GM18907 (cell line): ENCODE measurements around the gene THAP9.
"Not testable (repeated sequence)": the region's sequence is repeated elsewhere in the genome, so short reads cannot be mapped to it uniquely, and the experiment has no call there.

Experiments used
- ATAC-seq: cut with Tn5 transposase; IDR thresholded peaks from one replicate; pipeline ENCODE4 v1.9.1; 2021; ENCODE audit warnings: mild to moderate bottlenecking, moderate library complexity; ENCODE audit not compliant: unreplicated experiment

Gene THAP9

DNA sequence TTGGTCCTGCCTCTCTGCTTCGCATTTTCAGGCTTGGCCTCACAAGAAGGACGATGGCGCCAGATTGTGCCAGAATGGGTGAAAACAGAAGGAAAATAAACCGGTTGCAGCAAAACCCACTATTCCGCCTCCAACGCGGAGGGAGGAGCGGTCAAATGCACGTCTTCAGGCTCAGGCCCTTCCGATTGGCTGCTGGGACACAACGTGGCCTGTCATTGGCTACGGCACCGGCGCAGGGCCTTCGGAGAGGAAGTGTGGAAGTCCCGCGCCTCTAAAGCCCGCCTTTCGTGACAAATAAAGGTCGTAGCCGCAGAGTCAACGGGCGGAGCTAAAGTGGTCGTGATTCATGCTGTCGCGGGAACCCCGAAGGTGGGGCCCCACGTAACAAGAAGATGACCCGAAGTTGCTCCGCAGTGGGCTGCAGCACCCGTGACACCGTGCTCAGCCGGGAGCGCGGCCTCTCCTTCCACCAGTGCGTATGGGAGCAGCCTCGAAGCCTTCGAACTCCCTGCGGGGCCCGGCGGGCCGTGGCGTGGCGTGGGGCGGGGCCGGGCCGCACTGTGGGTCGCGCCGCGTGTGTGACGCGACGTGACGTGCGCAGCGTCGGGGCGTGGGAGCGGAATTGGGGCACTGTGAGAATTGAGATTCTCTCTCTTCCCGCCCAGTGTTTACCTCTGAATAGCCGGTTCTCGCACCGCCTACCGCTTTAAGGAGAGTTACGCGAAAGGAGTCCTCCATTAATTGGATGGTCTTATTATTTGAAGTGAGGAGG lies at the start of gene THAP9:
THAP9 (plus strand) TSS at position 325 of the 772 bp plus-strand sequence; CDS start at position 393, 68 bp downstream.
- peak; percentile 92 for ATAC-seq

DNA sequence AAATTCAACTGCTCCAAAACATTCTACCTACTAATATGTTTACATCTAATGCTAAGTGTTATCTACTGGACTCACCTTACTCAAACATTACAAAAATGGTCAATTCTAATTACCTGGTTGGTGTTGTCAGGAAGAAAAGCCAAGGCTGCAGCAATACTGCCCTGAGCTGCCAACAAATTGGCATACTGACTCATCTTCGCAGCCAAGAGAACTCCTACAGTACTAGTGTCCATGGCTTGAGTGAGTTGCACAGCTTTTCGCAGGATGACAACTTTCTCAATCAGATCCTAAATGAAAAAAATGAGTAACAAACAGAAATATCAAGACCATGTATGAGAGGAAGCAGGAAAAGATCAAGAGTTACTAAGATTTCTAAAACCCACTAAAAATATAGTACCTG lies 49.2 kb upstream of the THAP9 start:
- no peak for ATAC-seq

GRCh38 chr4:82851885-82852750 lies 48.4 kb upstream of the THAP9 start:
- ATAC-seq = no peak

DNA sequence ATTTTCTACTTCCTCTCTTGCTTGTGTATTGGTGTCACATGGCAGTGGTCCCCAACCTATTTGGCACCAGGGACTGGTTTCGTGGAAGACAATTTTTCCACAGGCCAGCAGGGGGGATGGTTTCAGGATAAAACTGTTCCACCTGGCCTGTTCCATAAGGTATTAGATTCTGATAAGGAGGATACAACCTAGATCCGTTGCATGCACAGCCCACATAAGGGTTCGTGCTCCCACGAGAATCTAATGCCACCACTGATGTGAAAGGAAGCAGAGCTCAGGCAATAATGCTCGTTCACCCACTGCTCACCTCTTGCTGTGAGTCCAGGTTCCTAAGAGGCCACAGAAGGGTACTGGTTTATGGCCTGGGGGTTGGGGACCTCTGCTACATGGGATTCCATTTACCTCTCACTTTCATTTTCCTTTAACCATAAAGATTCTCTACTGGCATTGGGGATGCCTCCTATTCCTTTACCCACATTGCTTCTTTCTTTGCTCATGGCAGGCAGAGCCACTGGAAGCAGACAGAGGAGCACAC lies 47.7 kb upstream of the THAP9 start:
- ATAC-seq = no peak

DNA sequence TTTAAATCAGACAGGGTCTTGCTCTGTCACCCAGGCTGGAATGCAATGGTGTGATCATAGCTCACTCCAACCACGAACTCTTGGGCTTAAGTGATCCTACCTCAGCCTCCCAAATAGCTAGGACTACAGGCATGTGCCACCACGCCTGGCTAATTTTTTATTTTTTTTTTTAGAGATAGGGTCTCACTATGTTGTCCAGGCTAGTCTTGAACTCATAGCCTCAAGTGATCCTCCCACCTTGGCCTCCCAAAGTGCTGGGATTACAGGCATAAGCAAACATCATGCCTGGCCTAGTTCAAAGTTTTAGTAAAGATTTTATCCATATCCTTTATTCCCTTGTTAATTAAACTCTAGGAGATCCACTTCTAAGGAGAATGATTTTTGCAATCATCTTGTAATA lies 40.0 kb upstream of the THAP9 start:
- not testable (repeated sequence) for ATAC-seq

DNA sequence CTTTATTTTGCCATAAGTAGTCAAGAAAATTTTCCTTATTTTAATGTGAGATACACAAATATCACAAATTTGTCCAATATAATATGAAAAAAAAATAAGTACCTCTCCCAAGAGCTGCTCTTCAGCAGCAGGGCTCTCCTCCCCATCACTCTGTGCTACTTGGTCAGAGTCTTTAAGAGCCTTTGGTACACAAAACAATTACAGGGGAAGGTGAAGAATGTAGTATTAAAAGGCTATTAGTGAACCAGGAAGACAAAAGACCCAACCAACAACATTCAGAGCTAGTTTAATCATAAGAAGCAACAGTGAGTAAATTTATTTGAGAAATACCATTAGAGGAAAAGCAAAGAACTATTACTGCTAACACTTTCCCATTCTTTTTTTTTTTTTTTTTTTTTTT lies 39.0 kb upstream of the THAP9 start:
- no peak for ATAC-seq

- ATAC-seq = no peak
Measured at GRCh38 chr4:82864336-82864979, 36.1 kb upstream of the THAP9 start.

DNA sequence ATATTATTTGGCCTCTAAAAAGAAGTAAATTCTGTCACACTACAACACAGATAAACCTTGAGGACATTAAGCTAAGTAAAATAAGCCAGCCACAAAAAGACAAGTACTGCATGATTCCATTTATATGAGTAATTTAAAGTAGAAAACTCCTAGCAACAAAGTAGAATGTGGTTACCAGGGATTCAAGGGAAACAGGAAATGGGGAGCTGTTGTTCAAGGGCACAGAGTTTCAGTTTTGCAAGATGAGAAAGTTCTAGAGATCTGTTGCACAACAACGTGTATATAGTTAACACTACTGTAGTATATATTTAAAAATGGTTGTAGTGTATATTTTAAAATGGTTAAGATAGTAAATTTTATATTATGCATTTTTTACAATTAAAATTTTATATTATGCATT lies 34.9 kb upstream of the THAP9 start:
- no peak for ATAC-seq

DNA sequence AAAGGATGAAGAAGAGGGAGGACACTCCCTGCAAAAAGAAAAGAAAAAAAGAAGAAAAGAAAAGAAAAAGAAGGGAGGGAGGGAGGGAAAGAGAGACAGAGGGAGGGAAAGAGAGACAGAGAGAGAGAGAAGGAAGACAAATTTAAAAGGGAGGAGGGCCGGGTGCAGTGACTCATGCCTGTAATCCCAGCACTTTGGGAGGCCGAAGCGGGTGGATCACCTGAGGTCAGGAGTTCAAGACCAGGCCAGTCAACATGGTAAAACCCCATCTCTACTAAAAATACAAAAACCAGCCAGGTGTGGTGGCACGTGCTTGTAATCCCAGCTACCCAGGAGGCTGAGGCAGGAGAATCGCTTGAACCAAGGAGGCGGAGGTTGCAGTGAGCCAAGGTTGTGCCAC lies 34.5 kb upstream of the THAP9 start:
- not testable (repeated sequence) for ATAC-seq

GRCh38 chr4:82866706-82867385 lies 33.7 kb upstream of the THAP9 start:
- no peak for ATAC-seq

DNA sequence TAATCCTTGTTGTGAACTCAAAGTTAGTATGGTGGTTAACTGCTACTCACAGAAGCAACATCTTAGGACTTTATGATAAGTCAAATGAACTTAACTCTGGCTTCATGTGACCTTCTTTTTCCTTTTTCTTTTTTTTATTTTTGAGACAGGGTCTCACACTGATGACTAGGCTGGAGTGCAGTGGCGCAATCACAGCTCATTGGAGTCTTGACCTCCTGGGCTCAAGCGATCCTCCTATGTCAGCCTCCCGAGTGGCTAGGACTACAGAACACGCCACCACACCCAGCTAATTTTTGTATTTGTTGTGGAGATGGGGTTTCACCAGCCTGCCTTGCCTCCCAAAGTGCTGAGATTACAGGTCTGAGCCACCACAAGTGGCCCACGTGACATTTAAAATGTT lies 32.0 kb upstream of the THAP9 start:
- no peak for ATAC-seq

DNA sequence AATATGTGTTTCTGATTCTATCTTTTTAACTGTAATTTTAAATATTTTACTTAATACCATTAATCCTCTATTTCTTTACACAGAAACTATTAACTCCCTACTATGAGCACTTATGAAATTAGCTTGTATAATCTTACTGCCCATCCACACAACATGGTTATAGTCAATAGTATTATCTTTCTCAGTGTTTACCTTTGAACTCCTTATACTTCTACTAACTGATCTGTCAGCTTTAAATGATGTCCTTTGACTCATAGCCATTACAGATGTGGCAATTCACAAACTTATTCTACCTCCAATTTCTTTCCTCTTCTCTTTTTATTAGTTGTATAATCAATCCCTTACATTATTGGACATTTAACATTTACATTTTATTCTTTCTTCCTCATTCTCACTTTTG lies 15.1 kb upstream of the THAP9 start:
- ATAC-seq = no peak

DNA sequence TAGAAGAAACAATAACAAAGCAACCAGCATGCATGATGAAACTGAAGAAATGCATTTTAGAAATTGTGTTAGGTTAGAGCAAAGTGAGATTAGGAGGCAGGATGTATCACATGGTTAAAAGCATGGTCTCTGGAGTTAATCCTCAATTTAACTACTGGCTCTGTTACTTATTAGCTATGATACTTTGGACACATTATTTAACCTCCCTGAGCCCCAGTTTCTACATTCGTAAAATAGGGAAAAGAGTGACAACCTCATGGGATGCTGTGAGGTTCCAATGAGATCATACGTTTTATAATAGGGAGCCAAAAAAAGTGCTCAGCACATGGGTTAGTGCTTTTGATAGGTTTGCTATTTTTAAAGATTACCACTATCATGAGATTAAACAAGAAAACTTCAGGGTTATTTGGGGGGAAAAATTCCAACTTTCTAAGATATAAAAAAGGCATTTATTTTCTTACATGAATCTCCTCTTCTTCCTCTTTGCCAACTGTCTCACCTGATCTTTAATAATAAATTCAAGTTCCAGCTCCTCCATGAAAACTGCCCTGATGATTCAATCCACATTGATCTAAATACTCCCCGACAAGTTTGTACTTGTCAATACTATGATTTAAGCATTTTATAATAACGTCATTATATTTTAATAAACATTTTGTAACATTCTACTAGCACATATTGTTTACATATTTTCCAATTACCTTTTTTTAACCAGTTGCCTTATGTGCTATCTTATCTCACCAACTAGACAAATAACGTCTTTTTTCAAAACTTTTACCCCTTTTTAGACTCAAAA lies 14.2 kb upstream of the THAP9 start:
- no peak for ATAC-seq

DNA sequence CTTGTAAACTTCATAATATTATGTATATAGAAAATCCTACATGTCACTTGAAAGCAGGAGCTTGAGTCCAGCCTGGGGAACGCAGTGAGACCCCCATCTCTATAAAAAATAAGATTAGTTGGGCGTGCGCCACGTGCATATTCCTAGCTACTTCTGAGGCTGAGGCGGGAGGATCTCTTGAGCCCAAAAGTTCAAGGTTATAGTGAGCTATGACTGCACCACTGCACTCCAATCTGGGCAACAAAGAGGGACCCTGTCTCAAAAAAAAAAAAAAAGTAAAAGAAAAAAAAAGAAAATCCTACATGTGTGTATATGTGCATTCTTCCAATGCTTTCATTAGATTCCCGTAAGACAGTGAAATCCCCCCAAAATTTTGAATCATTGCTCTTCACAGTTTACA lies 11.2 kb upstream of the THAP9 start:
- no peak for ATAC-seq

GRCh38 chr4:82890528-82890900 lies 10.0 kb upstream of the THAP9 start:
- ATAC-seq = peak; percentile 0

GRCh38 chr4:82890901-82891706 lies 9.4 kb upstream of the THAP9 start, which contains the start of gene SEC31A:
Gene SEC31A (minus strand): TSS chr4:82891153. CDS start chr4:82881936, 9,217 bp downstream.
- ATAC-seq = peak; percentile 92

DNA sequence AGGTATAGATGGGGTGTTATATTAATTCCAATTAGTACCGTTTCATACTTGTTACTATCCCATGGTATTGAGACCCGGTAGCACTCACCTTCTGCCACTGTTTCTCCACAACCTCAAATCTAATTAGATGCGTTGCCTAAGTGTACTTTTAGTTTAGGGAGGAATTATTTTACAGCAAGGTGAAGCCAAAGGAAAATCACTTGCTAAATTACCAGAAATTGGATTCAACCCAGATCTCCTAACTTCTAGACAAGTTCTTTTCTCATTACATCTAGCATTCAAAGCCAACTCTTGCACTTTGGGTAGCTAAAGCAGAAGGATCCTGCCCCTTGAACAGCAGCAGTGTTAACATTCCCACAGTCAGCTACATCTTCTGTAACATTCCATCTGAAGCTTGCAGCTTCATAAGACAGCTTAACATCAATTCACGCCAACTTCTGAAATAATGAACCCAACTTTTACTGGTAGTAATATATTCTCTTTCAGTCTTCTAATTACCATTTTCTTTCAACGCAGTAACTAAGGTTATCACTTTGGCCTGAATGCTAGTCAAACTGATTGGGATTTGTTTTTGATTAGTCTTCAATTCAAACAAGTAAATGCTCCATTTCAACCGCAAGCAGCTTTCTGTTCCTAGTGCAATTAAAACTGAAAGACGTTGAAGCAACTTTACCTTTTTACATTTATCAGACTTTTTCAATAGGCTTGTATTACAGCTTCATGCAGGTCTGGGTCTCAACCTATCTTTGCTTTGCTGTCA lies 8.6 kb upstream of the THAP9 start:
- ATAC-seq = peak; percentile 4

DNA sequence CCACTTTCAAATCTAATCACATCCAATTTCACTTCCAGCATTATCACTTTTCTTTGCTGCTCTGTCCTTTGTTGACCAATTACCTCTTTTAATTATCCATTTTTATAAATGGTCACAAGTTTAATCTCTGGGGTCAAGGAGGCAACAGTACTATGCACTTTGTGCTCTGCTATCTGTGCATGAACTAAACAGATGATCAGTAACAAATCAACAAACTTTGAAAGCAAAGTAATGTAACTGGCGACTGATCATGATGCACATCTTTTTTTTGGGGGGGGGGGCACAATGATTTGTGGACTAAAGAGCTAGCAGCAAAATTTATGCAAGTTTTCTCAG lies 8.1 kb upstream of the THAP9 start:
- ATAC-seq = no peak
